Activated T-cell treated with anti-CD3 and anti-CD28 coated beads, Interleukin-2, amount 50 U/mL, for 72 hours (primary cell): ENCODE measurements around the gene ULBP2. TPM values are rescaled to one million over a fixed set of nuclear protein-coding genes. Genes with fewer than 3 reads are reported as not detected.

Source experiments
- ATAC-seq, 2 donors: fragments of 150-1000 bp; cut with Tn5 transposase; replicated peaks in 1 of 2; 2 replicates each; pipeline ENCODE4 v1.10.0; 2021; ENCODE audit warnings: moderate library complexity in 2 of 2, mild to moderate bottlenecking in 1 of 2
- DNase-seq, 2 donors: peaks; one replicate each; pipeline ENCODE4 v3.0.0; 2021 to 2022; ENCODE audit warnings: mixed read lengths in 1 of 2
- H3K27ac Mint-ChIP-seq: one replicate; pipeline ENCODE4 v1.8.0; 2022; ENCODE audit warnings: mild to moderate bottlenecking, moderate library complexity, mixed read lengths
- H3K27me3 Mint-ChIP-seq: one replicate; pipeline ENCODE4 v1.8.0; 2022; ENCODE audit warnings: low read depth, mixed read lengths
- H3K36me3 Mint-ChIP-seq, 2 donors: one replicate each; pipeline ENCODE4 v1.8.0; 2022; ENCODE audit warnings: mixed read lengths in 2 of 2, mild to moderate bottlenecking in 1 of 2; ENCODE audit not compliant: insufficient read depth in 2 of 2
- H3K4me1 Mint-ChIP-seq: one replicate; pipeline ENCODE4 v1.8.0; 2022; ENCODE audit warnings: low read depth, mixed read lengths
- H3K4me3 Mint-ChIP-seq, 2 donors: one replicate each; pipeline ENCODE4 v1.8.0; 2022; ENCODE audit warnings: mild to moderate bottlenecking in 2 of 2, mixed read lengths in 2 of 2, moderate library complexity in 2 of 2
- H3K9me3 Mint-ChIP-seq, 2 donors: one replicate each; pipeline ENCODE4 v1.8.0; 2022; ENCODE audit warnings: mixed read lengths in 2 of 2
- total RNA-seq, 2 donors: library from RNA; stranded (reverse); gene quantifications; one replicate each; pipeline ENCODE4 v1.2.3, GENCODE V29; 2022

Gene ULBP2
- total RNA-seq, 2 donors from 2014 or later = 1.00 to 1.5 TPM

DNA sequence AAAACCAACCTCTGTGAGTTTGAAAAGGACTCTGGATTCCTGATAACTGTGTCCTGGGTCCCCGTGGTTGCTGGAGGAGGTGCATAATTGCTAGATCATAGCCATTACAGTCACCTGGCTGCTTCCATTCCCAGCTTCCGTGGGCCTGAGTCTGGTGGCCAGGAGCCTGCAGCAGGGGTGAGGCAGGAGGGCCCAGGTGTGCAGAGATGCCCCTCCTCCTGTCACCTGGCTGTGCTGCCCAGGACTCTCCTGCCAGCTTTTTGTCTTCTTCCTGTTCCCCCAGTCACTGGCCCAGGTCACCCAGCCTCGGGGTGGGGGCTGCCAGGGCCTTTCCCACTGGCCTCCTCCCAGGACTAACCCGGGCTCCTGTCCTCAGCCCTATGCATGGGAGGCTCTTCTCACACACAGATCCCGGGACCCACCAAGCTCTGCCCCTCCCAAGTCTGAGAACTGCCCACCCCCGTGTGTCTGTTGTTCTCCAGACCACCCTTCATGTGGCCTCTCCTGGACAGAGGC lies 53.5 kb downstream of the ULBP2 start:
- ATAC-seq (no peak), DNase-seq (no peak)
- Mint-ChIP-seq H3K27me3 (peaks cover 89% of the 10 kb centered on the region), H3K36me3 (peaks cover 1 to 2% of the 10 kb centered on the region in 2 donors), H3K4me3 (no peak overlapping the region), H3K9me3 (no peaks in the 10 kb centered on the region), H3K4me1 (peaks cover 21% of the 10 kb centered on the region), H3K27ac (no peak overlapping the region)

DNA sequence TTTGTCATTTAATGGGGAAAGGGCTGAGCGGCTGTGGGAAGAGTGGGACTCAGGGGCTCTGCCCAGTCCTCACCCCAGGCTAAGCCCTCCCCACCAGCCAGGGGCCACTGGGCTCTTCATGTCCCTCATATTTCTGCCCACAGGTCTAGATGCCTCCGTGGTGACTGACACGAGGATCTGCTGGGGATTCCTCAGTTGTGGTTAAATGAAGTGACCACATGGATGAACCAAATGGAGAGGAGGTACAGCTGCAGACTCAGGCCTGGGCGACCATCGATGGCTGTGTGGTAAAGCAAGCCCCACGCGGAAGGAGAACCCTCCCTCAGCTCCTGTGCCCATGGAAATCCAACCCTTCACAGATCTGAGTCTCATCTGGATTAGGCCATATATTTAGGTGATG lies 54.2 kb downstream of the ULBP2 start:
- DNase-seq (no peak), ATAC-seq (no peak)
- H3K36me3 Mint-ChIP-seq = no peaks in the 10 kb centered on the region
- H3K27ac Mint-ChIP-seq = no peak overlapping the region
- H3K27me3 Mint-ChIP-seq = peaks cover 88% of the 10 kb centered on the region
- no peaks in the 10 kb centered on the region for H3K9me3 Mint-ChIP-seq
- peaks cover 21% of the 10 kb centered on the region for H3K4me1 Mint-ChIP-seq
- H3K4me3 Mint-ChIP-seq = no peak overlapping the region

Other genes with a start within 250 kb of the ULBP2 start
- gene LATS1, start 223.9 kb upstream of the ULBP2 start, total RNA-seq = 10 to 100 TPM; 24.0 to 24.6 TPM
- gene NUP43, start 195.5 kb upstream of the ULBP2 start, total RNA-seq = 10 to 100 TPM; 66.6 to 78.7 TPM
- 10 to 100 TPM; 83.5 to 86.2 TPM for gene PCMT1, start 192.3 kb upstream of the ULBP2 start, total RNA-seq
- 10 to 100 TPM in 1 of 2 donors, 1 to 10 TPM in 1; 6.0 to 10.6 TPM for gene LRP11, start 77.7 kb upstream of the ULBP2 start, total RNA-seq
- gene RAET1E, start 43.9 kb upstream of the ULBP2 start, total RNA-seq = not detected
- not detected for gene RAET1G, start 18.9 kb upstream of the ULBP2 start, total RNA-seq
- 10 to 100 TPM in 1 of 2 donors, 1 to 10 TPM in 1; 9.4 to 12.4 TPM for gene ULBP1, start 21.9 kb downstream of the ULBP2 start, total RNA-seq
- gene RAET1L, start 83.5 kb downstream of the ULBP2 start, total RNA-seq = not detected
- gene ULBP3, start 127.1 kb downstream of the ULBP2 start, total RNA-seq = 1 to 10 TPM; 1.1 TPM
- 1 to 10 TPM; 1.8 TPM for gene PPP1R14C, start 201.0 kb downstream of the ULBP2 start, total RNA-seq